ENCODE data around the gene ACACA. TPM values are rescaled to one million over a fixed set of nuclear protein-coding genes. Genes with fewer than 3 reads are reported as not detected.
A peak's percentile ranks its signal among the peaks of the same experiment; 100 is the strongest.
"Not testable (repeated sequence)": the region's sequence is repeated elsewhere in the genome, so short reads cannot be mapped to it uniquely, and the experiment has no call there.

The ACACA gene
- polyA plus RNA-seq, 4 donors, result 7.0 to 30.0 (median 16.6) TPM

DNA sequence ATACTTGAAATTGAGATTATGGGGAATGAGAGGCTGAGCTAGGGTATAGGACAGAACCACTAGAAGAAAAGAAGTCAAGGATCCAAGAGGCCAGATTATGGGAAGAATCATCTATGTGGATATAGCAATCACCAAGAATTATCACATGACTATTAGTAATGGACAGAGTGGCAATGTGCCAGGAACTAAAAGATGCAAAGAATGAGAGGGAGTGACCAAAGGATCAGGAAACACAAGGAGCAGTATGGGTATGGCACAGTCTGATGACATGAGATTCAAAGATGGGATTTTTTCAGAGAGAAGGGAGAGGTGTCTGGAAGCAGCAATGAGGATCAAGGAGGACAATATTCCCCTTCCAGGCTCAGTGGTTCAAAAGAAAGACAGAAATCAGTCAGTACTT lies 245.7 kb downstream of the ACACA start:
- H3K36me3 ChIP-seq (ENCODE audit: control insufficient read depth in 3 of 3, insufficient read depth in 2 of 3, low read depth in 1 of 3, low read length in 3 of 3), result peaks cover 3 to 6% (median 6%) of the 10 kb centered on the region in 3 donors
- H3K27ac ChIP-seq (ENCODE audit: low read depth in 1 of 3, low read length in 2 of 3), result peak overlapping the region in 1 of 3 donors; percentile 20
- H3K4me3 ChIP-seq (ENCODE audit: low read depth in 1 of 3, low read length in 3 of 3), result no peak overlapping the region
- FAIRE-seq (no peak), DNase-seq (peak; percentile 38 to 59)
- peaks cover 0 to 8% (median 0%) of the 10 kb centered on the region in 3 donors for H3K4me1 ChIP-seq (ENCODE audit: control insufficient read depth in 3 of 3, insufficient read depth in 2 of 3, low read depth in 1 of 3, low read length in 2 of 3)
- no peaks in the 10 kb centered on the region for H3K9me3 ChIP-seq (ENCODE audit: control insufficient read depth in 2 of 2, insufficient read depth in 1 of 2, low read depth in 1 of 2, low read length in 1 of 2)
- H3K27me3 ChIP-seq (ENCODE audit: control insufficient read depth in 3 of 3, insufficient read depth in 3 of 3, low read length in 3 of 3), result no peaks in the 10 kb centered on the region

DNA sequence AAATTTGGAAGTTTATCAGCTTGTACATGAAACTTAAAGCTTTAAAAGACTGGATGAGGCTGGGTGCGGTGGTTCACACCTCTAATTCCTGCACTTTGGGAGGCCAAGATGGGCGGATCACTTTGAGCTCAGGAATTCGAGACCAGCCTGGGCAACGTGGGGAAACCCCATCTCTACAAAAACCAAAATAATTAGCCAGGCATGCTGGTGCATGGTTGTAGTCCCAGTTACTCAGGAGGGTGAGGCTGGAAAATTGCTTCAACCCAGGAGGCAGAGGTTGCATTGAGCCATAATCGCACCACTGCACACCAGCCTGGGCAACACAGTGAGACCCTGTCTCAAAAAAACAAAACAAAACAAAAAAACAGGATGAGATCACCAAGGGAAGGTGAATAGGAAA lies 248.3 kb downstream of the ACACA start:
- peaks cover 3 to 6% (median 4%) of the 10 kb centered on the region in 3 donors for H3K36me3 ChIP-seq (ENCODE audit: control insufficient read depth in 3 of 3, insufficient read depth in 2 of 3, low read depth in 1 of 3, low read length in 3 of 3)
- H3K4me1 ChIP-seq (ENCODE audit: control insufficient read depth in 3 of 3, insufficient read depth in 2 of 3, low read depth in 1 of 3, low read length in 2 of 3), result peaks cover 0 to 6% (median 0%) of the 10 kb centered on the region in 3 donors
- H3K27me3 ChIP-seq (ENCODE audit: control insufficient read depth in 3 of 3, insufficient read depth in 3 of 3, low read length in 3 of 3), result no peaks in the 10 kb centered on the region
- no peaks in the 10 kb centered on the region for H3K9me3 ChIP-seq (ENCODE audit: control insufficient read depth in 2 of 2, insufficient read depth in 1 of 2, low read depth in 1 of 2, low read length in 1 of 2)
- H3K27ac ChIP-seq (ENCODE audit: low read depth in 1 of 3, low read length in 2 of 3), result no peak overlapping the region
- H3K4me3 ChIP-seq (ENCODE audit: low read depth in 1 of 3, low read length in 3 of 3), result no peak overlapping the region
- FAIRE-seq (no peak), DNase-seq (no peak)
- WGBS, 3 donors, result 95 to 97% (median 96%) methylated on average over 5 of the region's 5 CpGs

DNA sequence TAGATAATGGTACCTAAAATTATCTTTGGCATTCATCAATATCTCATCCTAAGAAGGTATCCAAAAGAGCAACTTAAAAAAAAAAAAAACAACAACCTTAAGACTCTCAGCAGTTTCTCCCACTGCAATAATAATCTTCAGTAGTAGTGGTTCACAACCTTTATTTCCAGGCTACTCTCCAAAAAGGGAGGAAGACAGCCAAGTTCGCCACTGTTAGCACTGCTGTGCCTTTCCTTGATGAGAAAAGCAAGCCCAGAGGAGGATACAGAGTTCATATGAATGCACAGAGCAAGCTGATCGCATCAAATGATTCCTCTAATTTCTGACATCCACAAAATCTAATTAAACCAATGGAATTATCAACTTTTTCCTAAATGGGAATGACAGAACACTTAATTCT lies 258.5 kb downstream of the ACACA start:
- no peak overlapping the region for H3K4me3 ChIP-seq (ENCODE audit: low read depth in 1 of 3, low read length in 3 of 3)
- H3K27ac ChIP-seq (ENCODE audit: low read depth in 1 of 3, low read length in 2 of 3), result peak overlapping the region in 1 of 3 donors; percentile 11
- WGBS, 3 donors, result 82 to 93% (median 89%) methylated on average over 2 of the region's 2 CpGs
- FAIRE-seq (no peak), DNase-seq (no peak)
- no peaks in the 10 kb centered on the region for H3K4me1 ChIP-seq (ENCODE audit: control insufficient read depth in 3 of 3, insufficient read depth in 2 of 3, low read depth in 1 of 3, low read length in 2 of 3)
- no peaks in the 10 kb centered on the region for H3K27me3 ChIP-seq (ENCODE audit: control insufficient read depth in 3 of 3, insufficient read depth in 3 of 3, low read length in 3 of 3)
- H3K36me3 ChIP-seq (ENCODE audit: control insufficient read depth in 3 of 3, insufficient read depth in 2 of 3, low read depth in 1 of 3, low read length in 3 of 3), result peaks cover 3 to 5% (median 3%) of the 10 kb centered on the region in 3 donors
- no peaks in the 10 kb centered on the region for H3K9me3 ChIP-seq (ENCODE audit: control insufficient read depth in 2 of 2, insufficient read depth in 1 of 2, low read depth in 1 of 2, low read length in 1 of 2)

DNA sequence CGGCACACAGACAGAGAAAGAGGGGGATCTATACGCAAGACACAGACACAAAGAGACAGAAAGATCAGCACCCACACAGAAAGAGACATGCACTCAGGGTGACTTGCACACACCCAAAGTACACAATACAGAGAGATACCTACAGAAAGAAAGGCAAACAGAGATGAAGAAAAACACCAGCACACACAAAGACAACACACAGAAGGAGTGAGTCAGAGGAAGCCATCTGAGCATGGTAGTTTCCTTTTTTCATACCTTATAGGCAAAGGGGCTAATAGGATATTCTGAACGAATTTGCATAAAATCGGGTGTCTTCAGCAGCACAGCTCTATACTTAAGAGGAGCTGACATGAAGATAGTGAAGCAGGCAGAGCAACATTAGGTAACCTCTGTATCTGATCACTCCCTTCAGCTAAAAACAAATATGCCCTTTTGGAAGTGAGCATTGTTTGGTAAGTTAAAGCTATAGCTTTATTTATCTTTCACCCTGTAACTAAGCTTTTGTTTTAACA lies 259.3 kb downstream of the ACACA start:
- Histone ChIP-seq H3K4me3 (ENCODE audit: low read depth in 1 of 3, low read length in 3 of 3) (no peak overlapping the region), H3K27me3 (ENCODE audit: control insufficient read depth in 3 of 3, insufficient read depth in 3 of 3, low read length in 3 of 3) (no peaks in the 10 kb centered on the region), H3K4me1 (ENCODE audit: control insufficient read depth in 3 of 3, insufficient read depth in 2 of 3, low read depth in 1 of 3, low read length in 2 of 3) (no peaks in the 10 kb centered on the region), H3K27ac (ENCODE audit: low read depth in 1 of 3, low read length in 2 of 3) (peak overlapping the region in 1 of 3 donors; percentile 13), H3K36me3 (ENCODE audit: control insufficient read depth in 3 of 3, insufficient read depth in 2 of 3, low read depth in 1 of 3, low read length in 3 of 3) (peaks cover 3 to 5% (median 3%) of the 10 kb centered on the region in 3 donors), H3K9me3 (ENCODE audit: control insufficient read depth in 2 of 2, insufficient read depth in 1 of 2, low read depth in 1 of 2, low read length in 1 of 2) (no peaks in the 10 kb centered on the region)
- no peak for FAIRE-seq
- peak; percentile 29 to 60 for DNase-seq
- WGBS, 3 donors, result 57 to 62% (median 60%) methylated on average over 4 of the region's 4 CpGs

DNA sequence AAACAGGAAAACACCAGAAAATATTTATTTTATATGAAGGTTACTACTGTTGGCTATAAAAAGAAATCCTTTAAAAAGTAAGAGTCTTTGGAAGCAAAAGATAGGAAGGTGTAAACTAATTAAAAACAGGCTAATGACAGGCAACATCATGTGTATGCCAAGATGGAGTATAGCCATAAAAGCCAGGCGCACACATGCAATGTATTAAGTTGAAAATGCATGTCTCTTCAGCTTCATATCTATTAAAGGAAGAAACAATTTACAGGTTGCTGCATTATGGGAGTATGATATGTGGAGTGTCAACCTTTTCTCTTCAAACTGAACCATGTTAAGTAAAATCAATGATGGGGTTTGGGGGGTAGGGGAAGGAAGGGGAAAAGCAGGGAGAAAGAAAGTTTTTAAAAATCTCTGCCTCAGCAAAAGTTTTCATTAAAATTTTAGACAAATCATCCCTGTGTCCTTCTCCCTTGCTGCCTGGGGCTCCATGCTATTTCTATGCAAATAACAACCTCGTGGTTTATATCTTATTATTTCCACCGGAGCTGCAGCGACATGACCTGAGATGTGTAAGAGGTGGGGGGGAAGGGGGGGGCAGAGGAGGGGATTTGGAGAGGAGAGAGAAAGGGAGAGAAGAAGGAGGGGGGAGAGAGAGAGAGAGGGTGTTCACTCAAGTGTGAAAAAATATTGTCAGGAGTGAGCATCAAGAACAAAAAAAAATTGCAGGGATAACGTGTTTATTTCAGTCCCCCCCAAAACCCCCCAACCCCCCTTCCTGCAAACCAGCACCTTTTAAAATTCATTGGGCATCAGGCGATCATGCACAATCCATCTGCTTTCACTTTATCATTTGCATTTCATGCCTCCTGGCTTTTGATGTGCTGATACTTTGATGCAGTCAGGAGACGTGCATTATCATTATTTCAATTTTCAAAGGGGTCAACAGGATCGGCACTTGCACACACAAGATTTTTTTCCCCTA lies 260.3 kb downstream of the ACACA start:
- Histone ChIP-seq H3K36me3 (ENCODE audit: control insufficient read depth in 3 of 3, insufficient read depth in 2 of 3, low read depth in 1 of 3, low read length in 3 of 3) (peaks cover 3 to 5% (median 3%) of the 10 kb centered on the region in 3 donors), H3K27ac (ENCODE audit: low read depth in 1 of 3, low read length in 2 of 3) (no peak overlapping the region), H3K4me3 (ENCODE audit: low read depth in 1 of 3, low read length in 3 of 3) (no peak overlapping the region), H3K27me3 (ENCODE audit: control insufficient read depth in 3 of 3, insufficient read depth in 3 of 3, low read length in 3 of 3) (no peaks in the 10 kb centered on the region), H3K9me3 (ENCODE audit: control insufficient read depth in 2 of 2, insufficient read depth in 1 of 2, low read depth in 1 of 2, low read length in 1 of 2) (no peaks in the 10 kb centered on the region), H3K4me1 (ENCODE audit: control insufficient read depth in 3 of 3, insufficient read depth in 2 of 3, low read depth in 1 of 3, low read length in 2 of 3) (no peaks in the 10 kb centered on the region)
- 85 to 93% (median 90%) methylated on average over 8 of the region's 8 CpGs for WGBS, 3 donors
- FAIRE-seq (no peak), DNase-seq (no peak)

DNA sequence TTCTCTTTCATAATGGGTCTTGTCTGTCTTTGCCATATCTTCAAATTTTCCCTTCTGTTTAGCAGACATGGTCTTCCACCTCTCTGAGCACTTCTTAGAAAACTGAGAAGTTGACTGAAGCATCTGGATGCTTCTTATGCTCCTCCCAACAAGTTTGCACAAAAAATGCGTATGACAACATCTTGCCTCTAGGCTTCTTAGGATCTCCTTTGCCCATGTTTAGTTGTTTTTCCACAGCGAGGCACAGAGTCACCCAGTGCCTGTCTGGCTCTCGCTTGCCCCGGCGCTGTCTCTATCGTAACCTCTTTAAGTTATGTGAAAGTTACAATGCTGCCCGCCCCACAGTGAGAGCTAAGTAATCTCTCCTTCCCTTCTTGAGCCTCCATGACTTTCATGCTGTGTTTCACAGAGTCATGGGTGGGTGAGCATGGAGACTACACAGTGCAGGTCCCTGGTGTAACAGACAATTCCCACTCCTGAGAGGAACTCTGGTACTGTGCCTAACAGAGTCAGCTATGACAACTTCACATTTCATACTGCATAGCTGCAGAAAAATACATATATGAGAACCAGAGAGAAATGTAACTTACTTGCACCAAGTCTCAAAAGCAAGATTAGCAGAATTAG lies 262.4 kb downstream of the ACACA start:
- H3K4me3 ChIP-seq (ENCODE audit: low read depth in 1 of 3, low read length in 3 of 3), result no peak overlapping the region
- WGBS, 3 donors, result 97 to 98% (median 97%) methylated on average over 7 of the region's 7 CpGs
- no peak overlapping the region for H3K27ac ChIP-seq (ENCODE audit: low read depth in 1 of 3, low read length in 2 of 3)
- no peaks in the 10 kb centered on the region for H3K9me3 ChIP-seq (ENCODE audit: control insufficient read depth in 2 of 2, insufficient read depth in 1 of 2, low read depth in 1 of 2, low read length in 1 of 2)
- H3K4me1 ChIP-seq (ENCODE audit: control insufficient read depth in 3 of 3, insufficient read depth in 2 of 3, low read depth in 1 of 3, low read length in 2 of 3), result no peaks in the 10 kb centered on the region
- DNase-seq (no peak), FAIRE-seq (no peak)
- peaks cover 3 to 9% (median 4%) of the 10 kb centered on the region in 3 donors for H3K36me3 ChIP-seq (ENCODE audit: control insufficient read depth in 3 of 3, insufficient read depth in 2 of 3, low read depth in 1 of 3, low read length in 3 of 3)
- no peaks in the 10 kb centered on the region for H3K27me3 ChIP-seq (ENCODE audit: control insufficient read depth in 3 of 3, insufficient read depth in 3 of 3, low read length in 3 of 3)

DNA sequence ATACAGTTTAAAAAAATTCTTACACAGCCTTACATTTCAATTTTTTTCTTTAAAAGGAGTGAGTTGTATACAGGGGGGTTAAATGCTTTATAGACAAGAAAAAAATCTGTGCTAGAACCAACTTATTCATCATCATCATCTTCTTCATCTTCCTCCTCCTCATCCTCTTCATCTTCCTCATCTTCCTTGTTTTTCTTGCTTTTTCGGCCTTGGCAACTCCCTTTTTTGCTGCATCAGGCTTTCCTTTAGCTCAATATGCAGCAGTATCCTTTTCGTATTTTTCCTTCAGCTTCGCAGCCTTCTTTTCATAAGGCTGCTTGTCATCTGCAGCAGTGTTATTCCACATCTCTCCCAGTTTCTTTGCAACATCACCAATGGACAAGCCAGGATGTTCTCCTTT lies 263.1 kb downstream of the ACACA start:
- not testable (repeated sequence) for DNase-seq; H3K27me3 ChIP-seq (ENCODE audit: control insufficient read depth in 3 of 3, insufficient read depth in 3 of 3, low read length in 3 of 3); FAIRE-seq; H3K4me3 ChIP-seq (ENCODE audit: low read depth in 1 of 3, low read length in 3 of 3); H3K4me1 ChIP-seq (ENCODE audit: control insufficient read depth in 3 of 3, insufficient read depth in 2 of 3, low read depth in 1 of 3, low read length in 2 of 3); H3K27ac ChIP-seq (ENCODE audit: low read depth in 1 of 3, low read length in 2 of 3); H3K9me3 ChIP-seq (ENCODE audit: control insufficient read depth in 2 of 2, insufficient read depth in 1 of 2, low read depth in 1 of 2, low read length in 1 of 2); H3K36me3 ChIP-seq (ENCODE audit: control insufficient read depth in 3 of 3, insufficient read depth in 2 of 3, low read depth in 1 of 3, low read length in 3 of 3)
- WGBS, 3 donors, result 93 to 100% (median 95%) methylated on average over 3 of the region's 3 CpGs

DNA sequence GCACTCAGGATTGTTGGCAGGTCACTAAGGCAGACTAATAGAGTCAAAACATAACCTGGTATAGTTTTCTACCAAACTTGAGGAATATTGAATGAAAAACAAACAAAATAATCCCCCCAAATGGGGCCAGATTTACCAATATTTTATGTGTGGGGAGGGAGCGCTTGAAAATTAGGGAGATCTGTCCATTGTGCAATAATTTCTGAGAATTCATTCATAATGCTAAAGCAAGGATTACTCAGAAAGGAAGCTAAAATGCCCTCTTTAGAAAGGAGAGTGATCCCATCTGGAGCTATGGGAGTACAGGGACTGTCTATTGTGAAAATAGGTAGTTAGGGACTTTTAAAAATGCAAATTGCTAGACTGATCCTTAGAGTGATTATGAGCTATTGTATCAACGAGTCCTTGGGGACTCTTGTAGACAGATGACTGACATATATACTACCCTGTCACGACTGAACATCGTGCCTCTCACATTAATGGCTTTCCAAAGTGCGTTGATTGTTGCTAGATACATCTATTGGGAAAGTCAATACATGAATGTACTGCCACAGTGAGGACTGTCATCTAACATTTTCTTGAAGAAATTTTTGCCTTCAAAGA lies 264.2 kb downstream of the ACACA start:
- Histone ChIP-seq H3K4me3 (ENCODE audit: low read depth in 1 of 3, low read length in 3 of 3) (no peak overlapping the region), H3K9me3 (ENCODE audit: control insufficient read depth in 2 of 2, insufficient read depth in 1 of 2, low read depth in 1 of 2, low read length in 1 of 2) (no peaks in the 10 kb centered on the region), H3K36me3 (ENCODE audit: control insufficient read depth in 3 of 3, insufficient read depth in 2 of 3, low read depth in 1 of 3, low read length in 3 of 3) (peaks cover 0 to 9% (median 3%) of the 10 kb centered on the region in 3 donors), H3K4me1 (ENCODE audit: control insufficient read depth in 3 of 3, insufficient read depth in 2 of 3, low read depth in 1 of 3, low read length in 2 of 3) (no peaks in the 10 kb centered on the region), H3K27me3 (ENCODE audit: control insufficient read depth in 3 of 3, insufficient read depth in 3 of 3, low read length in 3 of 3) (no peaks in the 10 kb centered on the region), H3K27ac (ENCODE audit: low read depth in 1 of 3, low read length in 2 of 3) (no peak overlapping the region)
- FAIRE-seq (no peak), DNase-seq (no peak)
- WGBS, 3 donors, result 93 to 94% (median 93%) methylated on average over 5 of the region's 5 CpGs
